ENCODE results near the gene MEAF6.
"Not testable (repeated sequence)": the region's sequence is repeated elsewhere in the genome, so short reads cannot be mapped to it uniquely, and the experiment has no call there.

The MEAF6 gene

DNA sequence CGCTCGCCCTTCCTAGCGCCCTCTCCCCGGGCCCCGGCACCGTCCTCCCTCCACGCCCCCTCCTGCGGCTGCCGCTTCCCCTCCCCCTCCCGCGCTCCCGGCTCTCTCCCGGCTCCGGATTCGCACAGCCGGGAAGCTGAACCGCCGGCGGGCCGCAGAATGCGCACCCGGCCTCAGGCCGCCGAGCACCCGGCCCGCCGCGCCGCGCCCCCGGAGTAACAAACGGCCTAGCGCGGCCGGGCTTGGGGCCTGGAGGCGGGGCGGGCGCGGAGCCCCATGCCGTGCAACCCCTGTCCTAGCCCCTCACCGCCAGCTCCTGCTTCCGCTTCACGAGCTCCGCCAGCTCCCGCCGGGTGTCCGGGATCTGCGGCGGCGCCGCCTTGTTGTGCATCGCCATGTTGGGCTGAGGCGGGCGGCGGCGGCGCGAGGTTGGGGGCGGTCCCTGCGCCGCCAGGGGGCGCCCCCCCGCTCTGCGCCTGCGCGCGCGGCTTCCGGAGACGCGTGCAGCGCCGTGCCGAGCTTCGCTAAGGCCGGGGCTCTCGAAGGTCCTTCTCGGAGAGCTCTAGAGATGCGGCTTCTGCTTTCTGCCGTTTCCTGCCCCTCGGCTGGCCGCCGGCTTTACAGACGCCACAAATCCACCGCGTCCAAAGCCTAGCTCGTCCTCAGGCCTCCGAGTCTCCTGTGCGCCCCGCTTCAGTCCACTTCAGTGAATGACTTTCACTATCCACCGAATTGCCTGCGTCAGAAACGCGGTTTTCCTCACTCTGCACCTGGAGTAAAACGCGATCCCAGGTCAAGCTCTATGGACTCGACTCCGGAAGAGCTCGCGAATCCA, at the start of gene MEAF6:
Gene MEAF6 (minus strand): TSS at position 417 of the 835 bp plus-strand sequence. CDS start 20 bp downstream, at position 397.
- DNase-seq: peak; percentile 61

GRCh38 chr1:37562984-37563383, 48.4 kb upstream of the MEAF6 start:
- no peak for DNase-seq

DNA sequence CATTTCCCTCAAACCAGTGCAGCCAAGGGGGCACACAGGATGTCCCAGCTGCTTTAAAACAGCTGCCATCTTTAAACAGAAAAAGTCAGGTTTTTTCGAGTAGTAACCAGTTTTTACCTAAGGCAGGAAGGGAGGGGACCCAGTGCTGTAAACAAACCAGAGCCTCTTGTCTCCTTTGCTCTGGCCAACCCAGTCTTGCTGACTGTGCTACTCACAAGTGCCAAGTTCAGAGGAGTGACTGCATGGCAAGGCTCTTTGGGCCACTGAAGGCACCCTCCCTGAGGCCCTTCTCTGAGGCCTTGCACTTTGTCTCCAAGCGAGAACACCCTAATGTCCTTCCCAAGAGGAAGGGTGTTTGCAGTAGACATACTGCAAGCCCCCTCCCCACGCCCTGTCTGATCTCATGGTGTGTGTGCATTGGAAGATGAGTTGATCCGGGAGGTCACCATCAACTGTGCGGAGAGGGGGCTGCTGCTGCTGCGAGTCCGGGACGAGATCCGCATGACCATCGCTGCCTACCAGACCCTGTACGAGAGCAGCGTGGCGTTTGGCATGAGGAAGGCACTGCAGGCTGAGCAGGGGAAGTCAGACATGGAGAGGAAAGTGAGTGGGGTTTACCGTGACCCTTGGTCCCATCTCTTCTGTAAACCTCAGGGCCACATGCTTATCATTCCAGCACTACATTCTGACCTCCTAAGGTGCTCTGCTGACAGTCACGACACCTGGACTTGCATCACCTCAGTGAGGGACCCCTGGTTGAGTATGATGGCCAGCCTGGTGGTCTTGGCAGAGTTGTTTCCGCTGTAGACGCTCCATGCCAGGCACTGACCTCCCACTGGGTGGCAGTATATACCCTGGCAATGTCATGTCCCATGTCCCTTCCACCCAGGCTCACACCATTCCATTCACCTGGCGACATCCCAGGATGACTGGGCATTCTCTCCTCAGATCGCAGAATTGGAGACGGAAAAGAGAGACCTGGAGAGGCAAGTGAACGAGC, 46.9 kb upstream of the MEAF6 start:
- DNase-seq: no peak

GRCh38 chr1:37560401-37561132, 46.0 kb upstream of the MEAF6 start:
- no peak for DNase-seq

DNA sequence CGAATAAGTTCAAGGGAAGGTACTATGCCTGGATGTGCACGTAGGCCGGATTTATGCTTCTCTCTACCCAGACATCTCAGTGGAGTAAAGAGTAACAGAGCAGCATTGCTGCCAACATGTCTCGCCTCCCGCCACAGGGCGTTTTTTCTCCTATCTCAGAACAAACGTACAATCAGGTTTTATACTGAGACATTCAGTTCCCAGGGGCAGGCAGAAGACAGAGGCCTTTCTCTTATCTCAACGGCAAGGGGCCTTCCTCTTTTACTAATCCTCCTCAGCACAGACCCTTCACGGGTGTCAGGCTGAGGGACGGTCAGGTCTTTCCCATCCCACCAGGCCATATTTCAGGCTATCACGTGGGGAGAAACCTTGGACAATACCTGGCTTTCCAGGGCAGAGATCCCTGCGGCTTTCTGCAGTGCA, 45.4 kb upstream of the MEAF6 start:
- DNase-seq: not testable (repeated sequence)

GRCh38 chr1:37559080-37559479, 44.5 kb upstream of the MEAF6 start:
- no peak for DNase-seq

GRCh38 chr1:37558411-37558810, 43.8 kb upstream of the MEAF6 start:
- DNase-seq: no peak

GRCh38 chr1:37557402-37557801, 42.8 kb upstream of the MEAF6 start:
- DNase-seq: no peak

- DNase-seq: no peak
Observed at GRCh38 chr1:37556712-37557196, 42.2 kb upstream of the MEAF6 start, which contains the start of gene DNALI1. Gene DNALI1, plus strand, starts transcription at chr1:37556940. Its CDS starts 55 bp downstream, at chr1:37556995.

DNA sequence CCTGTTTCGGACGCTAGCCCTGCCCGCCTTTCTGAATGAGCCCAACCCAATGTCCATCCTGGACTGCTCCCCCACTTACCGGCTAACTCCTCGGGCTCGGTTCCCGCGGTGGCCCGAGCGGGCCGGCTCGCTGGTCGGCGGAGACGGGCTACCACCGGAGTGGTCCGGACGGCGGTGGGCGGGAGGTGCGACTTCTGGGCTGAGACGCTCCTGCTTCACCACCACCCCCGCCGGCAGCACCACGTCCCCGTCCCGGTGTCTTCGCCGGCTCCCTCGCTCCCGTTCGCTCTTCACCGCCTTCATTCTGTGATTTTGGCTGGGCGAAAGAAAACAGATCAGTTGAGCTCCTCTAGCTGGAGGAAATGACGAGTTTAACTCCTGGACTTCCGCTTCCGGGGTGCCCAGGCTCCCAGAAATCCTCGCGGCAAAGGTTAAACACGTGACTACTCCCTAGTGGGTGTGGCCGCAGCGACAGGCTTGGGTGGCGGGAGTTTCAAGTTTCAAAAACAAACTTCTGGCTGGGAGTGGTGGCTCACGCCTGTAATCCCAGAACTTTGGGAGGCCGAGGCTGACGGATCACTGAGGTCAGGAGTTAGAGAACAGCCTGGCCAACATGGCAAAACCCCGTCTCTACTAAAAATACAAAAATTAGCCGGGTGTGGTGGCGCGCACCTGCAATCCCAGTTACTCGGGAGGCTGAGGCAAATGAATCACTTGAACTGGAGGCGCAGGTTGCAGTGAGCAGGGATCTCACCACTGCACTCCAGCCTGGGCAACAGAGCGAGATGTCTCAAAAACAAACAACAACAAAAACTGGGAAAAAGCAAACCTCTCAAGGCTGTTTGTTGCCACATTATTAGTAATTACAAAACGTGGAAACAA, 39.6 kb upstream of the MEAF6 start, which contains the start of gene SNIP1:
Gene SNIP1 (minus strand): TSS at position 367 of the 882 bp plus-strand sequence. CDS start 64 bp downstream, at position 303.
- DNase-seq: peak; percentile 76

- DNase-seq: no peak
Observed at GRCh38 chr1:37553598-37553926, 39.0 kb upstream of the MEAF6 start.

DNA sequence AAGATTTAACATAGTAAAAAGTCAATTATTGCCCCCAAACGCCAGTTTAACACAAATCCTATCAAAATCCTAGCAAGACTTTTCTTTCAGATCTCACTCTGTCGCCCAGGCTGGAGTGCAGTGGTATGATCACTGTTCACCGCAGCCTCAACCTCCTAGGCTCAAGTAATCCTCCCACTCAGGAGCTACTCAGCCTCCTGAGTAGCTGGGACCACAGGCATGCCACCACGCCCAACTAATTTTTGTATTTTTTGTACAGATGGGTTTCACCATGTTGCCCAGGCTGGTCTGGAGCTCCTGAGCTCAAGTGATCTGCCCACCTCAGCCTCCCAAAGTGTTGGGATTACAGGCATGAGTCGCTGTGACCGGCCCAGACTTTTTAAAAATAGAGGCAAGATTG, 34.8 kb upstream of the MEAF6 start:
- DNase-seq: no peak

GRCh38 chr1:37545019-37545418, 30.5 kb upstream of the MEAF6 start:
- DNase-seq: no peak

DNA sequence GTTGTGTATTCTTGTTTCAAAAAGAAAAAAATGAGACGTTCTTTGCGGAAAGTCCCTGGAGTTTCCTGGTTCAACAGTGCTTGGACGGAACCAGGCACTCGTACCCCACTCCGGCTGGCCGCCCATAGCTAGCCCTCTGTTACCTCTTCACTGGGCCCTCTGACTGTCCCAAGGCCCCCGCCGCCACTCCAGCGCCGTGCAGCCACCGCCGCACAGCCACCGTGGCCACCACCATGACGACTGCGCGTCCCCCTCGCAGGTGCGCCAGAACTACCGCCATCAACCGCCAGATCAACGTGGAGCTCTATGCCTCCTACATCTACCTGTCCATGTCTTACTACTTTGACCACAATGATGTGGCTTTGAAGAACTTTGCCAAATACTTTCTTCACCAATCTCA, 30.0 kb upstream of the MEAF6 start:
- DNase-seq: no peak

DNA sequence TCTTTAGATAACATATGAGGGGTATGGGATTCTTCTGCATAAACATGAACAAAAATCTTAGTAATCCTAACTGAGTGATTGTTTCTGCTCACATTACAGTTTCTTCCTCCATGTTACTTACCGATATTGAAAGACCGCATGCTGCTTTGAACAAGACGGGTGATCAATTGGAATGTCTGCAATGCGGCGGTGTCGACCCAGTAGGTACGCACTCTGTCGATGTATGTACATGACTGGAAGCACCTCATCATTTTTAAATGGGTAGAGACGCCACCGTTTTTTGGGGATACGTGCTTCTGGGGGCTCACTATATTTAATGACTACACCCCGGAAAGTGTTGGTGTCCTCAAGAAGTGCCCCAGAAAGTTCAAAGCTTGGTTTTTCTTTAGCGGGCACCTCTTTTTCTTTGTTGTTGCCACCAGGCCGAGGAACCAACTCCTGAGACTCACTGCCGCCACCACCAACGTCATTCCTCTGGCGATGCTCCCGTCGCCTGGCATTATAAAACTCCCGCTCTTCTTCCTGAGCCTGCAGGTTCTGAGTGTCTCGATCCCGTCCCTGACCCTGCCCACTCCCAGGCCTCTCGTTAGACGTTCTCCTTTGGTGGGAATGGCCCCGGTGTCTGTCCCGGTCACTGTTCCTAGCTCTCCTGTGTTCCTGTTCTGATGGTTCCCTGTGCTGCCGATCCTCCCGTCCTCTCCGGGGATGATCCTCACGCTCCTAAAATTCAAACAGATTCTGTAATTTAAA, 25.6 kb upstream of the MEAF6 start:
- no peak for DNase-seq

GRCh38 chr1:37539154-37539553, 24.6 kb upstream of the MEAF6 start:
- not testable (repeated sequence) for DNase-seq

GRCh38 chr1:37537378-37537777, 22.8 kb upstream of the MEAF6 start:
- DNase-seq: no peak

- no peak for DNase-seq
Observed at GRCh38 chr1:37533317-37534093, 18.9 kb upstream of the MEAF6 start.

DNA sequence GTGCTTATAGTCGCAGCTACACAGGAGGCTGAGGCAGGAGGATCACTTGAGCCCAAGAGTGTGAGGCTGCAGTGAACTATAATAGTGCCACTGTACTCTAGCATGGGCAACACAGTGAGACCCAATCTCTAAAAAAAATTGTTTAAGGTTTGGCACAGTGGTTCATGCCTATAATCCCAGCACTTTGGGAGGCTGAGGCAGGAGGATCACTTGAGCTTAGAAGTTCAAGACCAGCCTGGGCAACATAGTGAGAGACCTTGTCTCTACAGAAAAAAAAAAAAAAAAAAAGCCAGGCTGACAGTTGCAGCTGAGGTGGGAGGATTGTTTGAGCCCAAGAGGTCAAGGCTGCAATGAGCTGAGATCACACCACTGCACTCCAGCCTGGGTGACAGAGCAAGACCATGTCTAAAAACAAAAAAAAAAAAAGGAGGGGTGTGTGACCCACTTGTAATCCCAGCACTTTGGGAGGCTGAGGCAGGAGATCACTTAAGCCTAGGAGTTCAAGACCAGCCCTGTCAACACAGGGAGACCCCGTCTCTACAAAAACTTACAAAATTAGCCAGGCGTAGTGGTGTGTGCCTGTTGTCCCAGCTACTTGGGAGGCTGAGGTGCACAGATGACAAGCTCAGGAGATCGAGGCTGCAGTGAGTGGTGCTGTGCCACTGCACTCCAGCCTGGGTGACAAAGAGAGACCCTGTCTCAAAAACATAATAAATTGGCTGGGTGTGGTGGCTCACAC, 18.0 kb upstream of the MEAF6 start:
- DNase-seq: not testable (repeated sequence)

All from GF-D8 (cell line).